ENCODE measurements around the gene LCN6. TPM values are rescaled to one million over a fixed set of nuclear protein-coding genes. Genes with fewer than 3 reads are reported as not detected.

LCN6 gene
- total RNA-seq, 1 experiment from 2014 or later = not detected

DNA sequence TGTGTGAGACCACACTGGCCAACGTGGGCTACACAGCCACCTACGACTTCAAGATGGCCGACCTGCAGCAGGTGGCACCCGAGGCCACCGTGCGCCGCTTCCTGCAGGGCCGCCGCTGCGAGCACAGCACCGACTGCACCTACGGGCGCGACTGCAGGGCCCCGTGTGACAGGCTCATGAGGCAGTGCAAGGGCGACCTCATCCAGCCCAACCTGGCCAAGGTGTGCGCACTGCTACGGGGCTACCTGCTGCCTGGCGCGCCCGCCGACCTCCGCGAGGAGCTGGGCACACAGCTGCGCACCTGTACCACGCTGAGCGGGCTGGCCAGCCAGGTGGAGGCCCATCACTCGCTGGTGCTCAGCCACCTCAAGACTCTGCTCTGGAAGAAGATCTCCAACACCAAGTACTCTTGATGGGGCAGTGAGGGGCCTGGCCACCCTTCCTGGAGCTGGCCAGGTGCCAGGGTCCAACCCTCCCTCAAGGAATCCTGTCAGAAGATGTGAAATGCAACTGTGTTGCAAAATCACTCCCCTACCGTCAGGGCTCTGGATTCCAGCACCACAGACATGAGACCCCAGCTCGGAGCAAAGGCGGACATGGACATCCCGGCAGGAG, 24.9 kb downstream of the LCN6 start:
- Histone ChIP-seq H3K4ac (ENCODE audit: low read depth, low read length) (no peak overlapping the region), H3K27ac (ENCODE audit: insufficient read length, low read depth, low read length) (no peak overlapping the region), H3K27me3 (ENCODE audit: insufficient read depth, low read length) (no peaks in the 10 kb centered on the region), H3T11ph (ENCODE audit: low read length) (no peak overlapping the region), H2BK120ac (ENCODE audit: low read depth, low read length, poor library complexity, severe bottlenecking) (no peak overlapping the region), H2BK12ac (ENCODE audit: insufficient read length, low read depth, low read length) (no peak overlapping the region), H2AFZ (ENCODE audit: low read length) (no peak overlapping the region), H4K20me1 (ENCODE audit: control insufficient read depth, insufficient read depth, insufficient read length) (no peaks in the 10 kb centered on the region), H3K4me2 (ENCODE audit: insufficient read depth, insufficient read length, low read length) (no peak overlapping the region), H4K5ac (ENCODE audit: insufficient read length, low read depth, low read length) (no peak overlapping the region), H4K8ac (replicated peaks; ENCODE audit: insufficient read length, low read depth, low read length) (no peak overlapping the region), H3K56ac (ENCODE audit: insufficient read length, low read depth, low read length) (no peak overlapping the region), H2BK20ac (ENCODE audit: low read depth, low read length, poor library complexity, severe bottlenecking) (no peak overlapping the region), H3K79me2 (ENCODE audit: insufficient read depth, low read length) (peaks cover 11% of the 10 kb centered on the region; the same call in 1 of the 2 replicates), H3K4me1 (ENCODE audit: insufficient read depth, low read length) (no peaks in the 10 kb centered on the region), H2BK15ac (ENCODE audit: low read depth, low read length) (no peak overlapping the region), H3K9ac (ENCODE audit: extremely low read depth, insufficient read length, low read length) (no peak overlapping the region), H3K18ac (ENCODE audit: insufficient read length, low read depth, low read length) (no peak overlapping the region), H3K23ac (ENCODE audit: insufficient read length, low read depth, low read length) (no peak overlapping the region), H3K79me1 (ENCODE audit: insufficient read depth, low read depth, low read length, poor library complexity, severe bottlenecking) (peaks cover 6% of the 10 kb centered on the region), H3K14ac (ENCODE audit: insufficient read depth, low read length) (no peak overlapping the region), H2AK5ac (ENCODE audit: insufficient read length, low read length) (no peak overlapping the region), H4K91ac (ENCODE audit: insufficient read length, low read depth, low read length) (no peak overlapping the region), H3K9me3 (ENCODE audit: control insufficient read depth, low read depth, low read length) (no peaks in the 10 kb centered on the region), H3K23me2 (ENCODE audit: insufficient read length, low read depth, low read length, poor library complexity, severe bottlenecking) (peaks cover 5% of the 10 kb centered on the region), H2BK5ac (ENCODE audit: insufficient read length, low read length) (no peak overlapping the region)
- WGBS (ENCODE audit: extremely low coverage, insufficient read length, low lambda C conversion rate) = no CpG with 5 or more reads among the region's 32 CpGs
- H3K4me3 Mint-ChIP-seq = no peak overlapping the region
- no peaks in the 10 kb centered on the region; the same call in 1 of the 2 replicates for H3K27me3 Mint-ChIP-seq (ENCODE audit: low read depth)
- peak overlapping the region in 1 of 3 experiments; percentile 34; a peak in 1 of 7 replicates for H3K27ac Mint-ChIP-seq
- peaks cover 13 to 23% of the 10 kb centered on the region in 2 experiments for H3K4me1 Mint-ChIP-seq
- TF ChIP-seq CTCF (conservative IDR thresholded peaks at IDR 0.05) = no peak
- peaks cover 31 to 42% (median 41%) of the 10 kb centered on the region in 3 experiments for H3K36me3 Mint-ChIP-seq (ENCODE audit: insufficient read depth in 1 of 3, low read depth in 3 of 3)
- H3K9me3 Mint-ChIP-seq = no peaks in the 10 kb centered on the region; a peak in 1 of 5 replicates
- DNase-seq = no peak
